Neural progenitor cell (in vitro differentiated cells): ENCODE data around the gene SLC24A4.

Source experiments
- EZH2 ChIP-seq: fragments of 200-600 bp; sonication (generic); IDR thresholded peaks from 2 replicates; pipeline ENCODE4 v1.6.1; 2017; ENCODE audit warnings: antibody characterized with exemption, mild to moderate bottlenecking, moderate library complexity
- EZH2phosphoT487 ChIP-seq: fragments of 200-600 bp; sonication (generic); IDR thresholded peaks from 2 replicates; pipeline ENCODE4 v1.6.1; 2017; ENCODE audit warnings: antibody characterized with exemption
- TF ChIP-seq, protein P1 (sequence below): fragments of 200-600 bp; sonication (generic); IDR thresholded peaks from 2 replicates; pipeline ENCODE4 v1.5.1; 2017; ENCODE audit warnings: antibody characterized with exemption, mild to moderate bottlenecking

DNA sequence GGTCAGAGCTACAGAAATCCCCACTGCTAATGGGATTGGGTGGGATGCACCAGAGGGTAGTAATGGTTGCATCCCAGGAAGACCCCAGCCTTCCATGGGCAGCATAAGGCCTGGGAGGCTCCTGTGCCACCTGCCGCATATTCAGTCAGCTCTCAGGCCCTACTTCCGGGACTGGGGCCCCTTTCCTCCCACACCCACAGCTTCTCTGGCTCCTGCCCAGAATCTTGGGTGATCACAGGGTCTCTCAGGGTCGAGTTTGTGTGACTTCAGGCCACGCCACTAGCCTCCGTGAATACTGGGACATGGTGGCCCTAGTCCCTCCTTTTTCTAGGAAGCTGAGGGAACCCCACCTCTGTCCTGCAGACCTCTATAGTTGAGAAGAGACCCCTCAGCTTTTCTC is 123.8 kb downstream of the SLC24A4 start:
- TF ChIP-seq, protein P1, sequence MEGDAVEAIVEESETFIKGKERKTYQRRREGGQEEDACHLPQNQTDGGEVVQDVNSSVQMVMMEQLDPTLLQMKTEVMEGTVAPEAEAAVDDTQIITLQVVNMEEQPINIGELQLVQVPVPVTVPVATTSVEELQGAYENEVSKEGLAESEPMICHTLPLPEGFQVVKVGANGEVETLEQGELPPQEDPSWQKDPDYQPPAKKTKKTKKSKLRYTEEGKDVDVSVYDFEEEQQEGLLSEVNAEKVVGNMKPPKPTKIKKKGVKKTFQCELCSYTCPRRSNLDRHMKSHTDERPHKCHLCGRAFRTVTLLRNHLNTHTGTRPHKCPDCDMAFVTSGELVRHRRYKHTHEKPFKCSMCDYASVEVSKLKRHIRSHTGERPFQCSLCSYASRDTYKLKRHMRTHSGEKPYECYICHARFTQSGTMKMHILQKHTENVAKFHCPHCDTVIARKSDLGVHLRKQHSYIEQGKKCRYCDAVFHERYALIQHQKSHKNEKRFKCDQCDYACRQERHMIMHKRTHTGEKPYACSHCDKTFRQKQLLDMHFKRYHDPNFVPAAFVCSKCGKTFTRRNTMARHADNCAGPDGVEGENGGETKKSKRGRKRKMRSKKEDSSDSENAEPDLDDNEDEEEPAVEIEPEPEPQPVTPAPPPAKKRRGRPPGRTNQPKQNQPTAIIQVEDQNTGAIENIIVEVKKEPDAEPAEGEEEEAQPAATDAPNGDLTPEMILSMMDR, result no peak
- no peak for TF ChIP-seq EZH2
- TF ChIP-seq EZH2phosphoT487, result no peak
